Spleen (tissue), 7 donors: ENCODE data around the gene RDX.

ENCODE experiments used
- CTCF ChIP-seq, 11 experiments: fragments of 200-600 bp in 7 of 11; fragments of 450-650 bp in 4 of 11; sonication (generic) in 4 of 11; IDR thresholded peaks in 8 of 11; conservative IDR thresholded peaks in 3 of 11; 1 replicate in 7 of 11; 2 replicates in 4 of 11; pipeline versions ENCODE4 v1.4.0 to v1.8.0; 2016 to 2021; ENCODE audit warnings: antibody characterized with exemption in 11 of 11, inconsistent platforms in 4 of 11, mild to moderate bottlenecking in 1 of 11
- POLR2A ChIP-seq, 3 donors: fragments of 450-650 bp; IDR thresholded peaks; one replicate each; pipeline ENCODE4 v1.5.1; 2017; ENCODE audit warnings: antibody characterized with exemption in 3 of 3, mild to moderate bottlenecking in 1 of 3
- POLR2AphosphoS5 ChIP-seq, 3 donors: sonication (generic); formaldehyde crosslinking; IDR thresholded peaks; one replicate each; pipeline ENCODE4 v1.5.1; 2017; ENCODE audit warnings: antibody characterized with exemption in 3 of 3
- donor health status: DM: no; HTN: no; CAD: no; lungs with moderate emphysema.
- donor health status: DM: no; HTN: no; CAD: no.
- donor health status: DM: no; HTN: no; CAD: no.

GRCh38 chr11:110186867-110187266, 109.5 kb downstream of the RDX start:
- TF ChIP-seq POLR2AphosphoS5 (IDR thresholded peaks at IDR 0.05), result no peak
- no peak for TF ChIP-seq CTCF (IDR thresholded peaks at IDR 0.05 in 8 of 11, conservative IDR thresholded peaks at IDR 0.05 in 3 of 11)
- TF ChIP-seq POLR2A (IDR thresholded peaks at IDR 0.05), result no peak
